IPS DF 4.7 (cell line): ENCODE measurements around the gene LILRA2.
"Not testable (repeated sequence)": the region's sequence is repeated elsewhere in the genome, so short reads cannot be mapped to it uniquely, and the experiment has no call there.

Experiments
- DNase-seq: peaks from one replicate; pipeline ENCODE4 v3.0.0-alpha.2; 2013; ENCODE audit warnings: low spot score; ENCODE audit errors: extremely low read depth

The LILRA2 gene

GRCh38 chr19:54609356-54609791, 35.8 kb downstream of the LILRA2 start:
- no peak for DNase-seq

DNA sequence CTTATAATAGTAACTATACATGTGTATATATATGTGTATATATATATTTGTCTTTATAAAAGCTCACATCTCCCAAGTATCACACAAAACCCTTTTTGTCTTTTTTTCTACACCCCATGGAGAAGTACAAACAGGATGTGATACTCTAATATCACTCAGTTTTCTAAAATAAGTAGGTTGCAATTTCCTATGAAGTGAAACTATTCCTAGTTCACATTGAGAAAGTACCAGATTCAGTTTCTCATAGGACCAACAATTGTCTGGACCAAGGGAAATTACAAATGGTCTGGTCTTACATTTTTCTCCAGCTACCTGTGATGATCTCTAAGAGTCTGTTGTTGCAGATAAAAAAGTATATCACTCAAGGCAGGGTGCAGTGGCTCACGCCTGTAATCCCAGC, 38.8 kb downstream of the LILRA2 start:
- no peak for DNase-seq

DNA sequence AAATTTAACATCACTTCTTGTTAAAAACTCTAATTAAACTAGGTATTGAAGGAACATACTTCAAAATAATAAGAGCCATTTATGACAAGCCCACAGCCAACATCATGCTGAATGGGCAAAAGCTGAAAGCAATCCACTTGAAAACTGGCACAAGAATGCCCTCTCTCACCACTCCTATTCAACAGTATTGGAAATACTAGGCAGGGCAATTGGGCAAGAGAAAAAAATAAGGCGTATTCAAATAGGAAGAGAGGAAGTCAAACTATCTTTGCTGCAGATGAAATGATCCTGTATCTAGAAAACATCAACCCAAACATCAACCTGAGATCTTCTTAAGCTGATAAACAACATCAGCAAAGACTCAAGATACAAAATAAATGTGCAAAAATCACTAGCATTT, 41.1 kb downstream of the LILRA2 start:
- DNase-seq: no peak

DNA sequence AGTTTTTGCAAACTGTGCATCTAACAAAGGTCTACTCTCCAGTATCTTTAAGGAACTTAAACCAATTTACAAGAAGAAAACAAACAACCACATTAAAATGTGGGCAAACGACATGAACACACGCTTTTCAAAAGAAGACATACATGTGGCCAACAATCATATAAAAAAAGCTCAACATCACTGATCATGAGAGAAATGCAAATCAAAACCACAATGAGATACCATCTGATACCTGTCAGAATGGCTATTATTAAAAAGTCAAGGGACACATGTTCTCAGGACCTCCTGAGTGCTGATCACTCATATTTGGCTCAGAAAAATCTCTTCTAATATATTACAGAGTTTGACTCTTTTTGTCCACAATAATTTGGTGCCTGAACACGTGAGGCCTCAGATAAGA, 42.5 kb downstream of the LILRA2 start:
- no peak for DNase-seq

DNA sequence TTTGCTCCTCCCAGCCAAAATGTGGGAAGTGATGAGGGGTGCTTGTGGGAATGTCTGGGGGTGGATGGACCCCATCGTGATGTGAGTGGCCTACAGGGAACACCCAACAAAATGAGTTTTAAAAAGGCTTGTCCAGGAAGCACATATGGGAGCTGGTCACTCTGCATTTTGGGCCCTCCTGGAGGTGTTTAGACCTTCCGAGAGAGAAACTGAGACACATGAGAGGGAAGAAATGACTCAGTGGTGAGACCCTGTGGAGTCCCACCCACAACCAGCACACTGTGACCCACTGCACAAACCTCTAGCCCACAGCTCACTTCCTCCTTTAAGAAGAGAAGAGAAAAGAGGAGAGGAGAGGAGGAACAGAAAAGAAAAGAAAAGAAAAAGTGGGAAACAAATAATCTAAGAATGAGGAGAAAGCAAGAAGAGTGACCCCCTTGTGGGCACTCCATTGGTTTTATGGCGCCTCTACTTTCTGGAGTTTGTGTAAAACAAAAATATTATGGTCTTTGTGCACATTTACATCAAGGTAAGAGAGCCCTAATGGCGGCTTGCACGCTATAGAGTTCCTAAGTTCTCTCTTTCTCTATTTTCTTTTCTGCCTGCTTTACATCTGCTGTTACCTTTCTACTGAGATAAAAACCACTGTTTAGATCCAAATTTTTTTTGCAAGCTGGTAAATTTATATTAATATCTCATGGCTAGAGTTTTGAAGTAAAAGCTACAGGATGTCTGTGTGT, 43.4 kb downstream of the LILRA2 start:
- no peak for DNase-seq

DNA sequence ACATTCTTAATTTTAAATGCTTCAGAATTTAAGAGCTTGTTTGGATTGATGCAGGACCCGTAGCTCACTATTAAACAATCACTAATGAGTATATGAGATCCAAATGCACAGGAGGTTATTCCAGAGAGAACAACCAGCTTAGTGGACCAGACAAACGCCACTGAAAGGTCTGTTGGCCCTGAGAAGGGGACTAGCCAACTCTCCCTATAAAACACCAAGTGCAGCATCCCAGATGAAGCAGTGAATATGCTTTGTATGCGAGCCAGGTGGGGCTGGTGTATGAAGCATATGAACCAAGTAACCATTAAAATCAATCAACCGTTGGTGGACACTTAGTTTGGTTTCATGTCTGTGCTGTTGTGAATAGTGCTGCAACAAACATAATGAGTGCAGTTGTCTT, 46.9 kb downstream of the LILRA2 start:
- DNase-seq: no peak

GRCh38 chr19:54622431-54622830, 48.8 kb downstream of the LILRA2 start:
- DNase-seq: no peak

DNA sequence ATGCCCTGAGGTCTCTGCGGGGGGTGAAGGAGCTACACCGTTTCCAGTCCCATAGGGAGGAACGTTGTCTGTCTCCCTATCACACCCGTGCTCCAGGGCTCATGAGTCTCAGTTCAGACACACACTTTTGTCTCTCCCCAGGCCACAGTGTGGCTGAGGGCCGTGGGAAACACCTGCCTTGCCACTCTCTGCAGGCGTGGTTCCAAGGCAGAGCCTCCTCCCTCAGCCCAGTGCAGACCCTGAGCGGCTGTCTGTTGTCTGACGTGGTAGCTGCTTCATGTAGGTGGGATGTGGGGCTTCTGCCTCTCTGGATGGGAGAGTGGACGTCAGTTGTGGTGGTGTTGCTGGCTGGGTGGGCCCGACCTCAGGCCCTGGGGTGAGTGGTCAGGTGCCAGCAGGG, 50.6 kb downstream of the LILRA2 start:
- not testable (repeated sequence) for DNase-seq

- DNase-seq: not testable (repeated sequence)
Observed at GRCh38 chr19:54624934-54625730, 51.5 kb downstream of the LILRA2 start.

DNA sequence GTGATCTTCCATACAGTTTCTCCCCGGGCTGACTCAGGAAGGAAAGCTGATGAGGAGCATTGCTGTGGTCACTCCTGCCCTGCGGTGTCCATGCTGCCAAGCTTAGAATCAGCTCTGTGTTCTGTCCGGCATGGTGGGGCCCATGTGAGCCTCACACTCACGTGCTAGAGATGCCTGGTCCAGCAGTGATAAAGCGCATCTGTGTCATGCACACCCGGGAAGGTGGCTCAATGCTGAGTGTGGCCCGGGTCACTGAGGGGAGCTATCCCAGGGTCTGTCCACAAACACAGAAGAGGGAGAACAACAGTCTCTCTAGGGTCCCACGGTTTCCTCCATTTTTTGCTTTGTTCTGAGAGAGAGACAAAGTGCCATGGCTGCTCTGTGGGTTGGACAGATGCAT, 53.2 kb downstream of the LILRA2 start:
- no peak for DNase-seq

DNA sequence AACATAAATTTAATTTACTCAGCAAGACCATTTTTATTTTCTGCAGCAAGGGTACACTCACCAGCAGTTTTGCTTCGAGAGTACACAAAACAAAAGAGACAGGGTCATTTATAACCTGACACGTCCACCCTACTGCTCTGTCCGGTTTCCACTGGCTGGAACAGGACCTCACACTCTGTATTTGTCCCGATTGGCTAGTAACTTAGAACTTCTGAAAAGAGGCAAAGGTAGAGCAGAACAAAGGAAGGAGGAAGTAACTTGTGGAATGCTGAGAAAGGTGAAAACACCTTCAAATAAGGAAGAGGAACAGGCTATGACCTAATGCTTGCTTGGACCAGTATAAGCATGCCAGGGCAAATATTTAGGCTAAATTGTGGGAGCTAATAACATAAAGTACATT, 54.3 kb downstream of the LILRA2 start:
- DNase-seq: not testable (repeated sequence)

GRCh38 chr19:54630262-54630661, 56.7 kb downstream of the LILRA2 start, which contains the start of gene LILRB1:
Gene LILRB1 (plus strand): TSS chr19:54630484. CDS start chr19:54631074, 590 bp downstream.
- not testable (repeated sequence) for DNase-seq

- DNase-seq: no peak
Observed at GRCh38 chr19:54630782-54631181, 57.2 kb downstream of the LILRA2 start.

DNA sequence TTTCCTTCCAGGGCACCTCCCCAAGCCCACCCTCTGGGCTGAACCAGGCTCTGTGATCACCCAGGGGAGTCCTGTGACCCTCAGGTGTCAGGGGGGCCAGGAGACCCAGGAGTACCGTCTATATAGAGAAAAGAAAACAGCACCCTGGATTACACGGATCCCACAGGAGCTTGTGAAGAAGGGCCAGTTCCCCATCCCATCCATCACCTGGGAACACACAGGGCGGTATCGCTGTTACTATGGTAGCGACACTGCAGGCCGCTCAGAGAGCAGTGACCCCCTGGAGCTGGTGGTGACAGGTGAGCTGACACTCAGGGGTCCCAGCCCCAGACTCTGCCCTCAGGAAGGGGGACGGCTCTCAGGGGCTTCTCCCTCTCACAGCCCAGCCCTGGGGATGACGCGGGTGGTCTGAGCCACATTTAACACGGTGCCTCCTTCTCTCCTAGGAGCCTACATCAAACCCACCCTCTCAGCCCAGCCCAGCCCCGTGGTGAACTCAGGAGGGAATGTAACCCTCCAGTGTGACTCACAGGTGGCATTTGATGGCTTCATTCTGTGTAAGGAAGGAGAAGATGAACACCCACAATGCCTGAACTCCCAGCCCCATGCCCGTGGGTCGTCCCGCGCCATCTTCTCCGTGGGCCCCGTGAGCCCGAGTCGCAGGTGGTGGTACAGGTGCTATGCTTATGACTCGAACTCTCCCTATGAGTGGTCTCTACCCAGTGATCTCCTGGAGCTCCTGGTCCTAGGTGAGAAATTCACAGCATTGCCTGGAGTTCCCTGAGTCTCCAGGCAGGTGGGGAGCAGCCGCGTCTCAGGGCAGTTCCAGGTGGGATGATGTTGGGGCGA, 58.1 kb downstream of the LILRA2 start:
- not testable (repeated sequence) for DNase-seq

DNA sequence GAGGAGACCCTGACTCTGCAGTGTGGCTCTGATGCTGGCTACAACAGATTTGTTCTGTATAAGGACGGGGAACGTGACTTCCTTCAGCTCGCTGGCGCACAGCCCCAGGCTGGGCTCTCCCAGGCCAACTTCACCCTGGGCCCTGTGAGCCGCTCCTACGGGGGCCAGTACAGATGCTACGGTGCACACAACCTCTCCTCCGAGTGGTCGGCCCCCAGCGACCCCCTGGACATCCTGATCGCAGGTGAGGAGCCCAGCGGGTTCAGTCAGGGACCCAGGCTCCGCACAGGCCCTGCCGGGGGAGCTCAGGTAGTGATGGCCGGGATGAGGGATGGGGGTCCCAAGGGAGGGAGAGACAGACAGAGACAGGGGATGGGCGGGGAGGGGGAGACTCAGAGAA, 58.9 kb downstream of the LILRA2 start:
- not testable (repeated sequence) for DNase-seq

DNA sequence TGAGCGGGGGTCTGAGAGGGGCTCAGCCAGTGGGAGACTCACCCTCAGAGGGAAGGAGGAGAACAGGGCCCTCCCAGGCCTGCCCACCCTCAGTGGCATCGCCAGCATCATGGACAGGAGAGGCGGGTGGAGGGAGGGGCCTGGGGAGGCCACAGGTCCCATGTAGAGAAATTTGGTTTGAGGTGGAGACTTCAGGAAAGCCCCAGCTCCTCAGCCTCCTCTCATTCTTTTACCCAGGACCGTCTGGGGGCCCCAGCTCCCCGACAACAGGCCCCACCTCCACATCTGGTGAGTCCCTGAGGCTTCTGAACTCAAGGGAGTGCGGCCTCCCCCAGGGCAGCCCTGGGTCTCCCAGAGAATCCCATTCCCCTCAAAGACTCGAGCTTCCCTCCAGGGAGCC, 59.8 kb downstream of the LILRA2 start:
- DNase-seq: no peak

DNA sequence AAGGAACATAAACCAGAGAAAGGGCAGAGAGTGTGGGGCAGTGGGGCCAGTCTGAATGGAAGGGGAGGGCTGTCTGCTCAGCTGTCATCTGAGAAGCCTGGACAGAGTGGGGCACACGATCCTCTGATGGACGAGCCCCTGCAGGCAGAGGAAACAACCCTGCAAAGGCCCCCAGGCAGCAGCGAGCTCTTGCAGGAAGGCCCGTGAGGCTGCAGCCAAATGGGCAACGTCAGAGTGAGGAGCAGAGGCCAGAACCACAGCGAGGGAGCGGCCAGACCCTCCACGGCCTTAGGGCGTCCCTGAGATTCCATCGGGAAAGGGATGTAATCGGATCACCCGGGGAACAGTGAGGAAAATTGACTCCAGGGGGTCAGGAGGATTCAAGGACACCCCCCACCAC, 62.5 kb downstream of the LILRA2 start:
- not testable (repeated sequence) for DNase-seq

GRCh38 chr19:54638683-54639082, 65.1 kb downstream of the LILRA2 start:
- no peak for DNase-seq
